Activated CD8-positive, alpha-beta T cell treated with anti-CD3 and anti-CD28 coated beads for 36 hours (primary cell): ENCODE data around the gene STEAP3. TPM values are rescaled to one million over a fixed set of nuclear protein-coding genes. Genes with fewer than 3 reads are reported as not detected.

ENCODE experiments used
- ATAC-seq: fragments of 200-7000 bp; cut with Tn5 transposase; one replicate; pipeline ENCODE4 v1.10.0; 2021; ENCODE audit warnings: mild to moderate bottlenecking, moderate library complexity
- CTCF ChIA-PET: fragments of 350-600 bp; sonication (Branson Sonifier 250); formaldehyde crosslinking; loops from one replicate; lab custom pipeline; 2021; ENCODE audit warnings: antibody characterized with exemption; lab: Charles Lee
- POLR2A ChIA-PET: fragments of 350-600 bp; sonication (Branson Sonifier 250); formaldehyde crosslinking; loops from one replicate; lab custom pipeline; 2021; ENCODE audit warnings: antibody characterized with exemption; lab: Charles Lee
- DNase-seq: peaks from one replicate; pipeline ENCODE4 v3.0.0-alpha.2; 2020
- H3K27ac Mint-ChIP-seq: one replicate; pipeline ENCODE4 v1.8.0; 2021; ENCODE audit warnings: mild to moderate bottlenecking, mixed read lengths
- H3K27me3 Mint-ChIP-seq: one replicate; pipeline ENCODE4 v1.8.0; 2021; ENCODE audit warnings: mixed read lengths
- H3K36me3 Mint-ChIP-seq: one replicate; pipeline ENCODE4 v1.8.0; 2021; ENCODE audit warnings: low read depth, mixed read lengths
- H3K4me1 Mint-ChIP-seq: one replicate; pipeline ENCODE4 v1.8.0; 2021; ENCODE audit warnings: low read depth, mixed read lengths
- H3K4me3 Mint-ChIP-seq: one replicate; pipeline ENCODE4 v1.8.0; 2021; ENCODE audit warnings: mild to moderate bottlenecking, moderate library complexity, mixed read lengths
- H3K9me3 Mint-ChIP-seq: one replicate; pipeline ENCODE4 v1.8.0; 2021; ENCODE audit warnings: mixed read lengths
- intact Hi-C: fragments of 100-400 bp; cut with micrococcal nuclease; formaldehyde crosslinking; loops from one replicate; pipeline ENCODE4 v1.10.0; 2022
- total RNA-seq, 2 experiments: library from RNA; stranded (reverse); gene quantifications; one replicate each; pipeline ENCODE4 v1.2.3, GENCODE V29; 2021
- TF ChIP-seq, protein P1 (sequence below): fragments of 200-600 bp; IDR thresholded peaks from one replicate; pipeline ENCODE4 v1.8.0; 2022; ENCODE audit warnings: antibody characterized with exemption, mild to moderate bottlenecking

STEAP3 gene
- total RNA-seq, 2 experiments from 2014 or later: 0.18 to 0.34 TPM

DNA sequence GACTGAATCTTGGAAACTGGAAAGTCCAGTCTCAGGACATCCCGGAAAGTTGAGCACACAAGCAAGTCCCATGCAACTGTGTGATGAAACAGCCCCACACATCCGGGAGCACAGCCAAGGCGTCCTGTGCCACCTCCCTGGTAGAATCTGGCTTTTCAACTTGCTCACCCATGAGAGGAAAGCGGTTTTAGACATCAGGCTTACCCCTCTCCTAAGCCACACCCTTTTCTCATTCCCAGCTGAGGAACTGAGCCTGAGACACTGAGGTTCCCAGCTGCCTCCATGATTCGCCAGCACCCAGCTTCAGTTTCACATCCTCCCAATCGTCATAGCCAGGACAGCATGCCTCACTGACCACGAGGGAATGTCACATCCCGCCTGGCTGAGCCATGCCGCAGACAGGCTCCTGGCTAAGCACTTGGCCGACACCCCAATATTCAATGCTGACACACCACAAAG, 60.3 kb downstream of the STEAP3 start:
- ATAC-seq: no peak
- Mint-ChIP-seq H3K4me1 (no peaks in the 10 kb centered on the region), H3K4me3 (no peak overlapping the region), H3K27ac (no peak overlapping the region), H3K9me3 (no peaks in the 10 kb centered on the region), H3K36me3 (no peaks in the 10 kb centered on the region), H3K27me3 (no peaks in the 10 kb centered on the region)
- intact Hi-C loops: no loop called here
- CTCF ChIA-PET: no interaction called here
- TF ChIP-seq, protein P1, sequence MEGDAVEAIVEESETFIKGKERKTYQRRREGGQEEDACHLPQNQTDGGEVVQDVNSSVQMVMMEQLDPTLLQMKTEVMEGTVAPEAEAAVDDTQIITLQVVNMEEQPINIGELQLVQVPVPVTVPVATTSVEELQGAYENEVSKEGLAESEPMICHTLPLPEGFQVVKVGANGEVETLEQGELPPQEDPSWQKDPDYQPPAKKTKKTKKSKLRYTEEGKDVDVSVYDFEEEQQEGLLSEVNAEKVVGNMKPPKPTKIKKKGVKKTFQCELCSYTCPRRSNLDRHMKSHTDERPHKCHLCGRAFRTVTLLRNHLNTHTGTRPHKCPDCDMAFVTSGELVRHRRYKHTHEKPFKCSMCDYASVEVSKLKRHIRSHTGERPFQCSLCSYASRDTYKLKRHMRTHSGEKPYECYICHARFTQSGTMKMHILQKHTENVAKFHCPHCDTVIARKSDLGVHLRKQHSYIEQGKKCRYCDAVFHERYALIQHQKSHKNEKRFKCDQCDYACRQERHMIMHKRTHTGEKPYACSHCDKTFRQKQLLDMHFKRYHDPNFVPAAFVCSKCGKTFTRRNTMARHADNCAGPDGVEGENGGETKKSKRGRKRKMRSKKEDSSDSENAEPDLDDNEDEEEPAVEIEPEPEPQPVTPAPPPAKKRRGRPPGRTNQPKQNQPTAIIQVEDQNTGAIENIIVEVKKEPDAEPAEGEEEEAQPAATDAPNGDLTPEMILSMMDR: no peak
- no peak for DNase-seq
- POLR2A ChIA-PET: no interaction called here

- ChIA-PET CTCF (no interaction called here), POLR2A (no interaction called here)
- no peaks in the 10 kb centered on the region for H3K4me1 Mint-ChIP-seq
- ATAC-seq (no peak), DNase-seq (no peak)
- intact Hi-C loops: no loop called here
- H3K27me3 Mint-ChIP-seq: no peaks in the 10 kb centered on the region
- TF ChIP-seq, protein P1: no peak
- H3K27ac Mint-ChIP-seq: no peak overlapping the region
- no peak overlapping the region for H3K4me3 Mint-ChIP-seq
- H3K9me3 Mint-ChIP-seq: no peaks in the 10 kb centered on the region
- no peaks in the 10 kb centered on the region for H3K36me3 Mint-ChIP-seq
These were observed 63.0 kb downstream of the STEAP3 start for GRCh38 chr2:119286661-119287060.

- H3K36me3 Mint-ChIP-seq: no peaks in the 10 kb centered on the region
- no peaks in the 10 kb centered on the region for H3K4me1 Mint-ChIP-seq
- no peaks in the 10 kb centered on the region for H3K27me3 Mint-ChIP-seq
- H3K4me3 Mint-ChIP-seq: no peak overlapping the region
- ChIA-PET POLR2A (no interaction called here), CTCF (no interaction called here)
- intact Hi-C loops: no loop called here
- no peak for ATAC-seq
- H3K27ac Mint-ChIP-seq: no peak overlapping the region
- TF ChIP-seq, protein P1: no peak
- no peak for DNase-seq
- no peaks in the 10 kb centered on the region for H3K9me3 Mint-ChIP-seq
These were observed 64.9 kb downstream of the STEAP3 start for GRCh38 chr2:119288576-119288975.

GRCh38 chr2:119289093-119289492, 65.5 kb downstream of the STEAP3 start:
- no peak for DNase-seq
- Mint-ChIP-seq H3K4me1 (no peaks in the 10 kb centered on the region), H3K36me3 (no peaks in the 10 kb centered on the region), H3K9me3 (no peaks in the 10 kb centered on the region), H3K27ac (no peak overlapping the region), H3K27me3 (no peaks in the 10 kb centered on the region), H3K4me3 (no peak overlapping the region)
- TF ChIP-seq, protein P1: no peak
- CTCF ChIA-PET: no interaction called here
- POLR2A ChIA-PET: interaction anchor here (0.7 kb wide), 1 partner anchor 353 kb away, joined by 3 read pairs; no protein-coding TSS in a partner anchor
- intact Hi-C loops: no loop called here
- ATAC-seq: no peak

GRCh38 chr2:119289642-119290041, 66.0 kb downstream of the STEAP3 start:
- intact Hi-C loops: no loop called here
- DNase-seq: no peak
- ChIA-PET CTCF (no interaction called here), POLR2A (interaction anchor here (0.7 kb wide), 1 partner anchor 354 kb away, joined by 3 read pairs; no protein-coding TSS in a partner anchor)
- Mint-ChIP-seq H3K27me3 (no peaks in the 10 kb centered on the region), H3K4me3 (no peak overlapping the region), H3K27ac (no peak overlapping the region), H3K9me3 (no peaks in the 10 kb centered on the region), H3K4me1 (no peaks in the 10 kb centered on the region), H3K36me3 (no peaks in the 10 kb centered on the region)
- TF ChIP-seq, protein P1: no peak
- ATAC-seq: no peak
